Putamen (tissue), 1 donor: ENCODE measurements around the gene FRY.

Experiments
- DNase-seq: peaks from one replicate; pipeline ENCODE4 v3.0.0-alpha.2; 2016; ENCODE audit warnings: low spot score

FRY gene

GRCh38 chr13:32314271-32315237 is 283.0 kb downstream of the FRY start:
- peak; percentile 18 for DNase-seq

- peak; percentile 86 for DNase-seq
Measured at GRCh38 chr13:32315238-32316027, 283.9 kb downstream of the FRY start, which contains the start of the genes BRCA2 and ZAR1L. BRCA2 (plus strand) TSS chr13:32315508; CDS start chr13:32316461, 953 bp downstream. ZAR1L (minus strand) TSS chr13:32315363; CDS start chr13:32311925, 3,438 bp downstream.

DNA sequence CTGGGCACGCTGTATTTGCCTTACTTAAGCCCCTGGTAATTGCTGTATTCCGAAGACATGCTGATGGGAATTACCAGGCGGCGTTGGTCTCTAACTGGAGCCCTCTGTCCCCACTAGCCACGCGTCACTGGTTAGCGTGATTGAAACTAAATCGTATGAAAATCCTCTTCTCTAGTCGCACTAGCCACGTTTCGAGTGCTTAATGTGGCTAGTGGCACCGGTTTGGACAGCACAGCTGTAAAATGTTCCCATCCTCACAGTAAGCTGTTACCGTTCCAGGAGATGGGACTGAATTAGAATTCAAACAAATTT is 284.4 kb downstream of the FRY start:
- DNase-seq = no peak

DNA sequence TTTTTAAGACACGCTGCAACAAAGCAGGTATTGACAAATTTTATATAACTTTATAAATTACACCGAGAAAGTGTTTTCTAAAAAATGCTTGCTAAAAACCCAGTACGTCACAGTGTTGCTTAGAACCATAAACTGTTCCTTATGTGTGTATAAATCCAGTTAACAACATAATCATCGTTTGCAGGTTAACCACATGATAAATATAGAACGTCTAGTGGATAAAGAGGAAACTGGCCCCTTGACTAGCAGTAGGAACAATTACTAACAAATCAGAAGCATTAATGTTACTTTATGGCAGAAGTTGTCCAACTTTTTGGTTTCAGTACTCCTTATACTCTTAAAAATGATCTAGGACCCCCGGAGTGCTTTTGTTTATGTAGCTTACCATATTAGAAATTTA is 284.9 kb downstream of the FRY start:
- DNase-seq = no peak

- no peak for DNase-seq
Measured at GRCh38 chr13:32317716-32318465, 286.3 kb downstream of the FRY start.

DNA sequence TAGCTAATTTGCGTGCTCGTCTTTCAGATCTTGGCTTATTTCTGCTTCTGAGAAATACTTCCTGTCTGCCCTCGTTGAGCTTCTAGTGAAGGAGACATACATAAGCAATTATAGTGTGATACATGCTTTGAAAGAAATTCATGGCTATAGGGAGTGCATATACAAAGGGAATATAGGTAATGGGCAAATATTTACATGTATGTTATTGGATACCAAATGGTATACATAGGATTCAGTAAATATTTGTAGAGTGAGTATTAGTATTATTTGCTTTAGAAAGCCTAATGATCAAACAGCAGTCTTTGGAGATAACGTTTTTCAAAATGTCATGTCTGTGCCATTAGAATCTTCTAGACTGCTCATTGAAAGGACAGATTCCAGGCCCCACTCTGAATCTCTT is 289.0 kb downstream of the FRY start:
- no peak for DNase-seq

DNA sequence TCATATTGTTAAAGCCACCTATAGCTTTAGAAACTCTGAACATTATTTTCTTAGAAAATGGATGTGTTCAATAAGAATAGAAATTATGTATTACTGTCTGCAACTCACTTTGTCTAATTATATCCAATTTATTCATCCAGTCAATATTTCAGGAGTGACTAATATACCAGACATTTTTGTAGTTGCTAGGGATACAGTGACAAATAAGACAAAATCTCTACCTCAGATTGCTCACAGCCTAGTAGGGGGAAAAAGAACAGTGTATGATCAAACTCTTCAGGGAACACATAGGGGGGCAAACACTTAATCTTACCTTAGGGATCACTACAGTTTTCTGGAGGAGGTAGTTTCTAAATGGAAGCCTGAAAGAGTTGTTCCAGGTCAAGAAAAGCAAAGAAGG is 292.3 kb downstream of the FRY start:
- DNase-seq = no peak

GRCh38 chr13:32330441-32330840 is 298.9 kb downstream of the FRY start:
- no peak for DNase-seq

GRCh38 chr13:32334671-32335070 is 303.1 kb downstream of the FRY start:
- no peak for DNase-seq

- no peak for DNase-seq
Measured at GRCh38 chr13:32340914-32341313, 309.3 kb downstream of the FRY start.

DNA sequence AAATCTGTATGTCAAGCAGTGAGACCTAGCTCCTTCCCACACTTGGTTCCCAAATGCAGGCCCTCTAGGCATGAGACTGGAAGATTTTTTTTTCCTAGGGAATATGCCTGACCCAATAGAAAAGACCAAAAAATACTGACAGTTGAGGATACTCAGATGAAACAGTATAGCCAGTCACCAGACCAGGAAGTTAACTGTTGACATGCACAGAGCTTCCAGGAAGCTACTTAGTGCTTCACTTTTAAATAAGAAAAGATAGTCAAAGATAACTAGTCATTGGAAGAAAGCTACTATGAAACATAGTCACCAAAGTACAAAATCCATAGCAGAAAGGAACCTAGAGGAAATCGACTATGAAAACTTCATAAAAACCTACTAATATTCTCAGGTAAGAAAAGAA is 316.1 kb downstream of the FRY start:
- DNase-seq = no peak
